Neural cell (in vitro differentiated cells): ENCODE measurements around the gene FGF14.

Experiments
- EP300 ChIP-seq: fragments of 450-650 bp; conservative IDR thresholded peaks from 2 replicates; pipeline ENCODE4 v1.6.1; 2014; ENCODE audit warnings: antibody characterized with exemption, mild to moderate bottlenecking, moderate library complexity; ENCODE audit not compliant: poor library complexity, severe bottlenecking
- EZH2 ChIP-seq: fragments of 200-600, 300-800 bp; shearing (Covaris generic), sonication (generic); IDR thresholded peaks from 2 replicates; pipeline ENCODE4 v1.6.1; 2014; ENCODE audit warnings: antibody characterized with exemption, low read length, borderline replicate concordance, mild to moderate bottlenecking; ENCODE audit not compliant: insufficient read depth, poor library complexity, severe bottlenecking
- POLR2AphosphoS5 ChIP-seq: IDR thresholded peaks from 2 replicates; pipeline ENCODE4 v1.6.1; 2012
- TAF1 ChIP-seq: IDR thresholded peaks from 2 replicates; pipeline ENCODE4 v1.6.1; 2012; ENCODE audit warnings: low read depth
- TF ChIP-seq, protein P1 (sequence below): fragments of 450-650 bp; IDR thresholded peaks from 2 replicates; pipeline ENCODE4 v1.5.1; 2014; ENCODE audit warnings: antibody characterized with exemption, mild to moderate bottlenecking, moderate library complexity; ENCODE audit not compliant: poor library complexity, severe bottlenecking
- TF ChIP-seq, protein P2 (sequence below): IDR thresholded peaks from 2 replicates; pipeline ENCODE4 v1.6.1; 2012; ENCODE audit warnings: borderline replicate concordance

DNA sequence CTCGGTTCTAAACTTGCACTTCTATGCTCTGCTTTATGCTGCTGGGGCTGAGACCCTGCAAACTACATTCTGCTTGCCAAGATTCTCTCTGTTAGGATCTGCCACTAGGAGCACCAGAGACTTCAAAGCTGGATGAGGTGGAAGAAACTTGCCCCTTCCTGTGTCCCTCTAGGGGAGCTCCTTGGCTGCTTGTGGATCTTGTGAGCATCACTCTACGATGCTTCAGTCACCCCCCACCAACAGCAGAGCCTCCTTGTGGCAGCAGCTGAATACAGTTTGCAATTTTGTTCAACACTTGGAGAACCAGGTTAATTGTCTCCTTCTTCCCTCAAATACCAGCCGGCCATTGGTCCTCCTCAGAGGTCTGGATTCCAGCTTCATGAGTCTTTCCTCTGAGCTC, 310.6 kb downstream of the FGF14 start:
- TF ChIP-seq EZH2 (no peak), POLR2AphosphoS5 (no peak), TAF1 (no peak), EP300 (no peak)
- TF ChIP-seq, protein P1, sequence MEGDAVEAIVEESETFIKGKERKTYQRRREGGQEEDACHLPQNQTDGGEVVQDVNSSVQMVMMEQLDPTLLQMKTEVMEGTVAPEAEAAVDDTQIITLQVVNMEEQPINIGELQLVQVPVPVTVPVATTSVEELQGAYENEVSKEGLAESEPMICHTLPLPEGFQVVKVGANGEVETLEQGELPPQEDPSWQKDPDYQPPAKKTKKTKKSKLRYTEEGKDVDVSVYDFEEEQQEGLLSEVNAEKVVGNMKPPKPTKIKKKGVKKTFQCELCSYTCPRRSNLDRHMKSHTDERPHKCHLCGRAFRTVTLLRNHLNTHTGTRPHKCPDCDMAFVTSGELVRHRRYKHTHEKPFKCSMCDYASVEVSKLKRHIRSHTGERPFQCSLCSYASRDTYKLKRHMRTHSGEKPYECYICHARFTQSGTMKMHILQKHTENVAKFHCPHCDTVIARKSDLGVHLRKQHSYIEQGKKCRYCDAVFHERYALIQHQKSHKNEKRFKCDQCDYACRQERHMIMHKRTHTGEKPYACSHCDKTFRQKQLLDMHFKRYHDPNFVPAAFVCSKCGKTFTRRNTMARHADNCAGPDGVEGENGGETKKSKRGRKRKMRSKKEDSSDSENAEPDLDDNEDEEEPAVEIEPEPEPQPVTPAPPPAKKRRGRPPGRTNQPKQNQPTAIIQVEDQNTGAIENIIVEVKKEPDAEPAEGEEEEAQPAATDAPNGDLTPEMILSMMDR: peak; percentile 24
- TF ChIP-seq, protein P2, sequence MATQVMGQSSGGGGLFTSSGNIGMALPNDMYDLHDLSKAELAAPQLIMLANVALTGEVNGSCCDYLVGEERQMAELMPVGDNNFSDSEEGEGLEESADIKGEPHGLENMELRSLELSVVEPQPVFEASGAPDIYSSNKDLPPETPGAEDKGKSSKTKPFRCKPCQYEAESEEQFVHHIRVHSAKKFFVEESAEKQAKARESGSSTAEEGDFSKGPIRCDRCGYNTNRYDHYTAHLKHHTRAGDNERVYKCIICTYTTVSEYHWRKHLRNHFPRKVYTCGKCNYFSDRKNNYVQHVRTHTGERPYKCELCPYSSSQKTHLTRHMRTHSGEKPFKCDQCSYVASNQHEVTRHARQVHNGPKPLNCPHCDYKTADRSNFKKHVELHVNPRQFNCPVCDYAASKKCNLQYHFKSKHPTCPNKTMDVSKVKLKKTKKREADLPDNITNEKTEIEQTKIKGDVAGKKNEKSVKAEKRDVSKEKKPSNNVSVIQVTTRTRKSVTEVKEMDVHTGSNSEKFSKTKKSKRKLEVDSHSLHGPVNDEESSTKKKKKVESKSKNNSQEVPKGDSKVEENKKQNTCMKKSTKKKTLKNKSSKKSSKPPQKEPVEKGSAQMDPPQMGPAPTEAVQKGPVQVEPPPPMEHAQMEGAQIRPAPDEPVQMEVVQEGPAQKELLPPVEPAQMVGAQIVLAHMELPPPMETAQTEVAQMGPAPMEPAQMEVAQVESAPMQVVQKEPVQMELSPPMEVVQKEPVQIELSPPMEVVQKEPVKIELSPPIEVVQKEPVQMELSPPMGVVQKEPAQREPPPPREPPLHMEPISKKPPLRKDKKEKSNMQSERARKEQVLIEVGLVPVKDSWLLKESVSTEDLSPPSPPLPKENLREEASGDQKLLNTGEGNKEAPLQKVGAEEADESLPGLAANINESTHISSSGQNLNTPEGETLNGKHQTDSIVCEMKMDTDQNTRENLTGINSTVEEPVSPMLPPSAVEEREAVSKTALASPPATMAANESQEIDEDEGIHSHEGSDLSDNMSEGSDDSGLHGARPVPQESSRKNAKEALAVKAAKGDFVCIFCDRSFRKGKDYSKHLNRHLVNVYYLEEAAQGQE: no peak
